Loucy (cell line): ENCODE results near the gene CC2D2A.

Experiments
- H2AFZ ChIP-seq: fragments of 200-600 bp; sonication (generic); 2 replicates; pipeline ENCODE4 v1.6.0; 2016; ENCODE audit warnings: antibody characterized with exemption, mild to moderate bottlenecking, low read length, moderate library complexity
- H3F3A ChIP-seq: fragments of 200-600 bp; 2 replicates; pipeline ENCODE4 v1.6.0; 2016; ENCODE audit warnings: antibody characterized with exemption, low read depth, mild to moderate bottlenecking
- H3K27me3 ChIP-seq: fragments of 200-600 bp; sonication (generic); 2 replicates; pipeline ENCODE4 v1.6.1; 2014; ENCODE audit warnings: low read length, mild to moderate bottlenecking; ENCODE audit not compliant: insufficient read depth, poor library complexity, severe bottlenecking
- H3K36me3 ChIP-seq: fragments of 200-600 bp; sonication (generic); 2 replicates; pipeline ENCODE4 v1.6.1; 2016; ENCODE audit warnings: low read length; ENCODE audit not compliant: insufficient read depth
- H3K4me1 ChIP-seq: fragments of 200-600 bp; sonication (generic); 2 replicates; pipeline ENCODE4 v1.5.1; 2014; ENCODE audit warnings: low read length, mild to moderate bottlenecking; ENCODE audit not compliant: insufficient read depth, poor library complexity, severe bottlenecking
- H3K4me2 ChIP-seq: fragments of 200-600 bp; sonication (generic); 2 replicates; pipeline ENCODE4 v1.6.0; 2014; ENCODE audit warnings: antibody characterized with exemption, low read length, low read depth, mild to moderate bottlenecking; ENCODE audit not compliant: poor library complexity, severe bottlenecking
- H3K4me3 ChIP-seq: fragments of 200-600 bp; sonication (generic); 2 replicates; pipeline ENCODE4 v1.5.1; 2014; ENCODE audit warnings: low read length, mild to moderate bottlenecking, mixed read lengths; ENCODE audit not compliant: poor library complexity, severe bottlenecking
- H3K79me2 ChIP-seq: fragments of 200-600 bp; sonication (generic); 2 replicates; pipeline ENCODE4 v1.6.1; 2014; ENCODE audit warnings: low read length; ENCODE audit not compliant: insufficient read depth
- H3K9ac ChIP-seq: fragments of 200-600 bp; sonication (generic); 2 replicates; pipeline ENCODE4 v1.6.0; 2014; ENCODE audit warnings: mild to moderate bottlenecking, low read depth, low read length, moderate library complexity; ENCODE audit not compliant: poor library complexity, severe bottlenecking
- H3K9me2 ChIP-seq: fragments of 200-600 bp; sonication (generic); replicated peaks from 2 replicates; pipeline ENCODE4 v1.6.1; 2016; ENCODE audit warnings: low read depth, low read length, mixed read lengths
- H3K9me3 ChIP-seq: fragments of 200-600 bp; sonication (generic); 2 replicates; pipeline ENCODE4 v1.6.1; 2014; ENCODE audit warnings: mild to moderate bottlenecking, antibody characterized with exemption, low read length, low read depth; ENCODE audit not compliant: insufficient read depth
- H4K20me1 ChIP-seq: fragments of 200-600 bp; sonication (generic); 2 replicates; pipeline ENCODE4 v1.6.0; 2014; ENCODE audit warnings: antibody characterized with exemption, low read length, mild to moderate bottlenecking; ENCODE audit not compliant: insufficient read depth, poor library complexity, severe bottlenecking
- CTCF ChIP-seq: fragments of 200-600 bp; sonication (generic); conservative IDR thresholded peaks from 2 replicates; pipeline ENCODE4 v1.5.1; 2014; ENCODE audit warnings: mild to moderate bottlenecking, antibody characterized with exemption, low read length
- EZH2phosphoT487 ChIP-seq: fragments of 200-600 bp; IDR thresholded peaks from 2 replicates; pipeline ENCODE4 v1.6.1; 2018; ENCODE audit warnings: antibody characterized with exemption, mild to moderate bottlenecking, moderate library complexity, borderline replicate concordance

CC2D2A gene

GRCh38 chr4:15469402-15470127 is at the start of gene CC2D2A:
Gene CC2D2A (plus strand): TSS chr4:15469882. CDS start chr4:15475933, 6,051 bp downstream.
- no peak for TF ChIP-seq CTCF
- no peak for TF ChIP-seq EZH2phosphoT487
- no peaks in the 10 kb centered on the region for H3K79me2 ChIP-seq
- H3F3A ChIP-seq = no peaks in the 10 kb centered on the region
- no peaks in the 10 kb centered on the region for H4K20me1 ChIP-seq
- peak within 1 kb of the TSS; percentile 15 for H3K4me2 ChIP-seq
- H3K9me3 ChIP-seq = no peaks in the 10 kb centered on the region
- no peaks in the 10 kb centered on the region for H3K36me3 ChIP-seq
- H3K4me3 ChIP-seq = no peak within 1 kb of the TSS
- H3K9ac ChIP-seq = no peak within 1 kb of the TSS
- no peaks in the 10 kb centered on the region for H3K9me2 ChIP-seq
- H3K27me3 ChIP-seq = no peaks in the 10 kb centered on the region
- H2AFZ ChIP-seq = no peak within 1 kb of the TSS; the same call in 1 of the 2 replicates
- no peaks in the 10 kb centered on the region for H3K4me1 ChIP-seq

GRCh38 chr4:15420642-15421041 is 49.0 kb upstream of the CC2D2A start:
- H3F3A ChIP-seq = no peaks in the 10 kb centered on the region
- H4K20me1 ChIP-seq = no peaks in the 10 kb centered on the region
- no peak overlapping the region for H2AFZ ChIP-seq
- H3K36me3 ChIP-seq = no peaks in the 10 kb centered on the region
- H3K27me3 ChIP-seq = no peaks in the 10 kb centered on the region
- H3K9me3 ChIP-seq = no peaks in the 10 kb centered on the region
- H3K4me2 ChIP-seq = no peak overlapping the region
- TF ChIP-seq EZH2phosphoT487 (no peak), CTCF (no peak)
- no peak overlapping the region for H3K4me3 ChIP-seq
- no peak overlapping the region for H3K9ac ChIP-seq
- H3K9me2 ChIP-seq = no peaks in the 10 kb centered on the region
- H3K4me1 ChIP-seq = peaks cover 13% of the 10 kb centered on the region
- H3K79me2 ChIP-seq = no peaks in the 10 kb centered on the region

- no peaks in the 10 kb centered on the region for H3K36me3 ChIP-seq
- H3K9ac ChIP-seq = no peak overlapping the region
- no peaks in the 10 kb centered on the region for H3K79me2 ChIP-seq
- H3K4me3 ChIP-seq = no peak overlapping the region
- H3K4me1 ChIP-seq = peaks cover 7% of the 10 kb centered on the region
- H3K9me3 ChIP-seq = no peaks in the 10 kb centered on the region
- TF ChIP-seq CTCF = no peak
- TF ChIP-seq EZH2phosphoT487 = no peak
- H3K9me2 ChIP-seq = no peaks in the 10 kb centered on the region
- no peak overlapping the region for H3K4me2 ChIP-seq
- no peaks in the 10 kb centered on the region for H4K20me1 ChIP-seq
- no peak overlapping the region for H2AFZ ChIP-seq
- H3F3A ChIP-seq = no peaks in the 10 kb centered on the region
- no peaks in the 10 kb centered on the region for H3K27me3 ChIP-seq
Measured at GRCh38 chr4:15423285-15423711, 46.4 kb upstream of the CC2D2A start.
